Measurements from ENCODE around the gene DDHD1.
"Not testable (repeated sequence)": the region's sequence is repeated elsewhere in the genome, so short reads cannot be mapped to it uniquely, and the experiment has no call there.

DDHD1 gene

GRCh38 chr14:53124786-53125185 lies 28.3 kb downstream of the DDHD1 start:
- peaks cover 44% of the 10 kb centered on the region for H3K9me3 Mint-ChIP-seq
- TF ChIP-seq CTCF (IDR thresholded peaks at IDR 0.05) = no peak
- no peak overlapping the region for H3K4me3 Mint-ChIP-seq
- H3K27me3 Mint-ChIP-seq (ENCODE audit: low read depth, poor library complexity) = no peaks in the 10 kb centered on the region
- peaks cover 43% of the 10 kb centered on the region for H3K36me3 Mint-ChIP-seq (ENCODE audit: low read depth)
- DNase-seq = no peak
- peak overlapping the region; percentile 9 for H3K27ac Mint-ChIP-seq
- peaks cover 6% of the 10 kb centered on the region for H3K4me1 Mint-ChIP-seq

- peaks cover 57% of the 10 kb centered on the region for H3K36me3 Mint-ChIP-seq (ENCODE audit: low read depth)
- H3K9me3 Mint-ChIP-seq = peaks cover 61% of the 10 kb centered on the region
- H3K4me1 Mint-ChIP-seq = peaks cover 11% of the 10 kb centered on the region
- not testable (repeated sequence) for H3K4me3 Mint-ChIP-seq; DNase-seq; H3K27me3 Mint-ChIP-seq (ENCODE audit: low read depth, poor library complexity); H3K27ac Mint-ChIP-seq
These were observed 31.7 kb downstream of the DDHD1 start for GRCh38 chr14:53121419-53121818.

- H3K4me3 Mint-ChIP-seq; H3K27me3 Mint-ChIP-seq (ENCODE audit: low read depth, poor library complexity); DNase-seq; H3K4me1 Mint-ChIP-seq: not testable (repeated sequence)
- Mint-ChIP-seq H3K27ac (peak overlapping the region; percentile 89), H3K36me3 (ENCODE audit: low read depth) (peaks cover 75% of the 10 kb centered on the region), H3K9me3 (peaks cover 79% of the 10 kb centered on the region)
These were observed 35.6 kb downstream of the DDHD1 start for GRCh38 chr14:53117479-53117878.

GRCh38 chr14:53113989-53114388 lies 39.1 kb downstream of the DDHD1 start:
- no peak for DNase-seq

GRCh38 chr14:53110096-53110495 lies 43.0 kb downstream of the DDHD1 start:
- Mint-ChIP-seq H3K4me1 (no peaks in the 10 kb centered on the region), H3K27ac (no peak overlapping the region), H3K27me3 (ENCODE audit: low read depth, poor library complexity) (no peaks in the 10 kb centered on the region), H3K9me3 (peaks cover 32% of the 10 kb centered on the region), H3K4me3 (no peak overlapping the region), H3K36me3 (ENCODE audit: low read depth) (peaks cover 20% of the 10 kb centered on the region)
- DNase-seq = no peak
- no peak for TF ChIP-seq CTCF (IDR thresholded peaks at IDR 0.05)

More at GRCh38 chr14:53113989-53114388, 39.1 kb downstream of the DDHD1 start:
- Mint-ChIP-seq H3K36me3 (ENCODE audit: low read depth) (peaks cover 40% of the 10 kb centered on the region), H3K4me1 (peaks cover 6% of the 10 kb centered on the region), H3K27ac (no peak overlapping the region), H3K27me3 (ENCODE audit: low read depth, poor library complexity) (no peaks in the 10 kb centered on the region), H3K4me3 (no peak overlapping the region), H3K9me3 (peaks cover 44% of the 10 kb centered on the region)
- TF ChIP-seq CTCF (IDR thresholded peaks at IDR 0.05) = no peak

- H3K9me3 Mint-ChIP-seq = peaks cover 26% of the 10 kb centered on the region
- H3K36me3 Mint-ChIP-seq (ENCODE audit: low read depth) = peaks cover 15% of the 10 kb centered on the region
- TF ChIP-seq CTCF (IDR thresholded peaks at IDR 0.05) = no peak
- H3K27ac Mint-ChIP-seq = no peak overlapping the region
- no peak for DNase-seq
- H3K4me1 Mint-ChIP-seq = no peaks in the 10 kb centered on the region
- no peak overlapping the region for H3K4me3 Mint-ChIP-seq
- H3K27me3 Mint-ChIP-seq (ENCODE audit: low read depth, poor library complexity) = no peaks in the 10 kb centered on the region
These were observed 43.8 kb downstream of the DDHD1 start for GRCh38 chr14:53109105-53110041.

Measured in nephron progenitor cell (in vitro differentiated cells).